Activated CD8-positive, alpha-beta memory T cell treated with anti-CD3 and anti-CD28 coated beads, Interleukin-2, amount 50 U/mL, for 1 hour (primary cell): ENCODE measurements around the gene MCM9.

ENCODE experiments used
- DNase-seq: peaks from one replicate; pipeline ENCODE4 v3.0.0-alpha.2; 2020; ENCODE audit errors: extremely low read depth

The MCM9 gene

GRCh38 chr6:118800394-118801071 lies 134.4 kb downstream of the MCM9 start:
- peak; percentile 74 for DNase-seq

- no peak for DNase-seq
Measured at GRCh38 chr6:118799826-118800225, 135.1 kb downstream of the MCM9 start.

GRCh38 chr6:118796548-118796947 lies 138.4 kb downstream of the MCM9 start:
- peak; percentile 32 for DNase-seq

GRCh38 chr6:118791499-118791898 lies 143.5 kb downstream of the MCM9 start:
- DNase-seq, result no peak

- no peak for DNase-seq
Measured at GRCh38 chr6:118789954-118790353, 145.0 kb downstream of the MCM9 start.

- no peak for DNase-seq
Measured at GRCh38 chr6:118789419-118789818, 145.5 kb downstream of the MCM9 start.

GRCh38 chr6:118788702-118789101 lies 146.3 kb downstream of the MCM9 start:
- DNase-seq, result no peak

GRCh38 chr6:118787724-118788423 lies 147.1 kb downstream of the MCM9 start:
- no peak for DNase-seq

- no peak for DNase-seq
Measured at GRCh38 chr6:118786596-118787453, 148.1 kb downstream of the MCM9 start.

GRCh38 chr6:118785601-118786000 lies 149.4 kb downstream of the MCM9 start:
- DNase-seq, result no peak

GRCh38 chr6:118784641-118785164 lies 150.3 kb downstream of the MCM9 start:
- no peak for DNase-seq

GRCh38 chr6:118783931-118784550 lies 150.9 kb downstream of the MCM9 start:
- no peak for DNase-seq

- no peak for DNase-seq
Measured at GRCh38 chr6:118782651-118783050, 152.3 kb downstream of the MCM9 start.

GRCh38 chr6:118781897-118782296 lies 153.1 kb downstream of the MCM9 start:
- DNase-seq, result no peak

- no peak for DNase-seq
Measured at GRCh38 chr6:118780668-118781067, 154.3 kb downstream of the MCM9 start.

- DNase-seq, result no peak
Measured at GRCh38 chr6:118776607-118777549, 158.1 kb downstream of the MCM9 start.

- no peak for DNase-seq
Measured at GRCh38 chr6:118775381-118775780, 159.6 kb downstream of the MCM9 start.

GRCh38 chr6:118774581-118774980 lies 160.4 kb downstream of the MCM9 start:
- DNase-seq, result no peak

GRCh38 chr6:118772886-118773285 lies 162.1 kb downstream of the MCM9 start:
- DNase-seq, result no peak

- no peak for DNase-seq
Measured at GRCh38 chr6:118771253-118771652, 163.7 kb downstream of the MCM9 start.

GRCh38 chr6:118770835-118771234 lies 164.1 kb downstream of the MCM9 start:
- DNase-seq, result no peak
